ENCODE data around the gene GUCY1B1.
A peak's percentile ranks its signal among the peaks of the same experiment; 100 is the strongest.

The GUCY1B1 gene

GRCh38 chr4:155758481-155759371, at the start of gene GUCY1B1:
GUCY1B1 (plus strand) TSS chr4:155759021; CDS start chr4:155759141, 120 bp downstream.
- peak; percentile 88 for DNase-seq

GRCh38 chr4:155709918-155710317, 48.9 kb upstream of the GUCY1B1 start:
- no peak for DNase-seq

- no peak for DNase-seq
Observed at GRCh38 chr4:155711556-155711955, 47.3 kb upstream of the GUCY1B1 start.

GRCh38 chr4:155712846-155713245, 46.0 kb upstream of the GUCY1B1 start:
- no peak for DNase-seq

- DNase-seq, result no peak
Observed at GRCh38 chr4:155713911-155714310, 44.9 kb upstream of the GUCY1B1 start.

- DNase-seq, result no peak
Observed at GRCh38 chr4:155722336-155722735, 36.5 kb upstream of the GUCY1B1 start.

- DNase-seq, result no peak
Observed at GRCh38 chr4:155722816-155723499, 35.9 kb upstream of the GUCY1B1 start.

- DNase-seq, result no peak
Observed at GRCh38 chr4:155724731-155725130, 34.1 kb upstream of the GUCY1B1 start.

- DNase-seq, result no peak
Observed at GRCh38 chr4:155734065-155734464, 24.8 kb upstream of the GUCY1B1 start.

GRCh38 chr4:155734951-155735350, 23.9 kb upstream of the GUCY1B1 start:
- DNase-seq, result no peak

GRCh38 chr4:155735496-155735895, 23.3 kb upstream of the GUCY1B1 start:
- no peak for DNase-seq

- DNase-seq, result no peak
Observed at GRCh38 chr4:155738548-155738947, 20.3 kb upstream of the GUCY1B1 start.

- DNase-seq, result no peak
Observed at GRCh38 chr4:155741546-155741945, 17.3 kb upstream of the GUCY1B1 start.

GRCh38 chr4:155742310-155743015, 16.4 kb upstream of the GUCY1B1 start:
- no peak for DNase-seq

- no peak for DNase-seq
Observed at GRCh38 chr4:155745984-155746383, 12.8 kb upstream of the GUCY1B1 start.

GRCh38 chr4:155748039-155748438, 10.8 kb upstream of the GUCY1B1 start:
- no peak for DNase-seq

GRCh38 chr4:155749041-155749440, 9.8 kb upstream of the GUCY1B1 start:
- DNase-seq, result no peak

GRCh38 chr4:155751569-155751968, 7.3 kb upstream of the GUCY1B1 start:
- DNase-seq, result no peak

- DNase-seq, result no peak
Observed at GRCh38 chr4:155757745-155758265, 1.0 kb upstream of the GUCY1B1 start.

GRCh38 chr4:155759372-155760252, 791 bp downstream of the GUCY1B1 start:
- DNase-seq, result peak; percentile 26

- no peak for DNase-seq
Observed at GRCh38 chr4:155761047-155761446, 2.2 kb downstream of the GUCY1B1 start.

GRCh38 chr4:155761916-155762315, 3.1 kb downstream of the GUCY1B1 start:
- peak; percentile 36 for DNase-seq
